ENCODE results near the gene TAOK1.

TAOK1 gene

GRCh38 chr17:29594519-29595090 lies 204.4 kb downstream of the TAOK1 start:
- Histone ChIP-seq H3K27me3 (no peaks in the 10 kb centered on the region), H3K4me3 (ENCODE audit: low read depth, low read length) (peak overlapping the region; percentile 71), H3K36me3 (no peaks in the 10 kb centered on the region), H3K4me1 (peaks cover 21% of the 10 kb centered on the region), H3K9me3 (no peaks in the 10 kb centered on the region)
- TF ChIP-seq, protein P1, sequence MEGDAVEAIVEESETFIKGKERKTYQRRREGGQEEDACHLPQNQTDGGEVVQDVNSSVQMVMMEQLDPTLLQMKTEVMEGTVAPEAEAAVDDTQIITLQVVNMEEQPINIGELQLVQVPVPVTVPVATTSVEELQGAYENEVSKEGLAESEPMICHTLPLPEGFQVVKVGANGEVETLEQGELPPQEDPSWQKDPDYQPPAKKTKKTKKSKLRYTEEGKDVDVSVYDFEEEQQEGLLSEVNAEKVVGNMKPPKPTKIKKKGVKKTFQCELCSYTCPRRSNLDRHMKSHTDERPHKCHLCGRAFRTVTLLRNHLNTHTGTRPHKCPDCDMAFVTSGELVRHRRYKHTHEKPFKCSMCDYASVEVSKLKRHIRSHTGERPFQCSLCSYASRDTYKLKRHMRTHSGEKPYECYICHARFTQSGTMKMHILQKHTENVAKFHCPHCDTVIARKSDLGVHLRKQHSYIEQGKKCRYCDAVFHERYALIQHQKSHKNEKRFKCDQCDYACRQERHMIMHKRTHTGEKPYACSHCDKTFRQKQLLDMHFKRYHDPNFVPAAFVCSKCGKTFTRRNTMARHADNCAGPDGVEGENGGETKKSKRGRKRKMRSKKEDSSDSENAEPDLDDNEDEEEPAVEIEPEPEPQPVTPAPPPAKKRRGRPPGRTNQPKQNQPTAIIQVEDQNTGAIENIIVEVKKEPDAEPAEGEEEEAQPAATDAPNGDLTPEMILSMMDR (IDR thresholded peaks at IDR 0.05; ENCODE audit: low read depth, low read length), result no peak
- no peak for DNase-seq

DNA sequence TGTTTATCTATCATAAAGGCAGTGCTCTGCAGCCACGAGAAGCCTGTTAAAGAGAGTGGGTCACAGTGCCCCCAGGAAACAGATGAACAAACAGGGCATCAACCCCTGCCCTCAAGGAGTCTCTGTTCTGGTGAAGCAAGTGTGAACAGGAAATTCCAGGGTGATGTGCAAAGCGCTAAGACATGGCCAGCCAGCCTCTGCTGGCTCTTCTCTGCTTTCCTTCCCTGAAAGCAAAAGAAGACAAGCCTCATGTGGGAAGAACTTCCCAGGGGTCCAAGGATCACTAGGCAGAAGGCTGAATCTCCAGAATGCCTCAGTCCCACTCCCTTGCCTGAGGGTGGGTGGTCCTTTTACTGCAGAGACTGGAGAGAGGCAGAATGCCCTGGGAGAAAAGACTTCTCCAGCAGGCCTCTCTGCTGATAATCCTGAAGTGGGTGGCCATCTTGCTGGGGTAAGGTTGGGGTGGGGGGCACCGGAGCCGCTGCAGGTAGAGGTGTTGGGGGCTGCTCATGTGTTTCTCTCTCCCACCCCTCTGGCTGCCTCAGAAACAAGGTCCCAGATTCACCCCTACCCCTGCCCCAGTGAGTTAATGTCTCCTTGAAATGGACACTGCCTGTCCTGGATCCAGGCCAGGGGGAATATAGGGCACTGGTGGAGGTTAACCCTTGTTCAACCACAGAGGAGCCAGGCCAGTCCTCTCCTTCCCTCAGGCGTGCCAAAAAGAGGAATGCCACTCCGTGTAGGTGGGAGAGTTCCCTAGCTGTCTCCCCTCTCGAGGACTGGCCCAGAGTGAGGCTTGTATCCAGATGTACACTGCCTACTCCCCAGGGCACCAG lies 205.2 kb downstream of the TAOK1 start:
- no peak for DNase-seq
- TF ChIP-seq, protein P1 (IDR thresholded peaks at IDR 0.05; ENCODE audit: low read depth, low read length), result no peak
- peaks cover 17% of the 10 kb centered on the region for H3K4me1 ChIP-seq
- H3K4me3 ChIP-seq (ENCODE audit: low read depth, low read length), result peak overlapping the region; percentile 71
- no peaks in the 10 kb centered on the region for H3K9me3 ChIP-seq
- no peaks in the 10 kb centered on the region for H3K27me3 ChIP-seq
- H3K36me3 ChIP-seq, result no peaks in the 10 kb centered on the region

DNA sequence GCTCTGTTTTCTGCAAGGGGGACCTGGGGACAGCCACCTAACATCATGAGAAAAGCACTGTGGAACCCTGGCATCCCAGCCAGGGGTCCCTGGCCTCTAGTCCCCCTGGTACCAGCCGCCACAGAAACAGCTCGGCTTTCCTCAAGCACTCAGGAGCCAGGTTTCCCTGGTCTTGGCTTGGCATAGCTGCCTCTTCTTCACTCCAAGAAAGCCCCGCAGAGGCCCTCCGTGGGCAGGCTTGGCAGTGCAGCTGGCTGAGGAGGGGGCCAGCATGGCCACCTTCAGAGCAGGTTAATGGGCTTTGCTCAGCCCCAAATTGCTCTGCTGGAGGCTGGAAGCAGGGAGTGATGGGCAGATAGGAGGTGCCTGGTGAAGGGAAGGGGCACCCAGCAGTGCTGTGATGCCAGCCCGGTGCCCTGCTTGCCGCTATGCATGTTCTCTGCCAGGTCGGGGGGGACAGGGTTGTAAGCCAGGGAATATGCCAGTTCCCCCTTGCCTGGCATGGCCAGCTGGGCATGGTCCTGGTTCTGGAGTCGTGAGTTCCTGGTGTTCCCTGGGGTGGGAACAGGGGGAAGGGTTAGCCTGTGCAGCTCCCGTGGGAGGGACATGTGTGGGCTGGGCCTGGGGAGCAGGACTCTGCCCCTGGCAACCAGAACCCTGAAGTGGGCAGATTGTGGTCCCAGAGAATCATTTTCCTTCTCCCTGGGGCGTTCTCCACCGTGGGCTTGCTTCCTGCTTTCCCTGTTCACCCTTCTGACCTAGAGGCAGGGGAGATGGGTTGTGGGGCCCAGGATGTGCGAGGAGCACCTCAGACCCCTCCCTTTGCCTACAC lies 206.0 kb downstream of the TAOK1 start:
- H3K4me3 ChIP-seq (ENCODE audit: low read depth, low read length), result no peak overlapping the region; the same call in 1 of the 2 replicates
- TF ChIP-seq, protein P1 (IDR thresholded peaks at IDR 0.05; ENCODE audit: low read depth, low read length), result no peak
- H3K4me1 ChIP-seq, result peaks cover 17% of the 10 kb centered on the region
- H3K27me3 ChIP-seq, result no peaks in the 10 kb centered on the region
- no peaks in the 10 kb centered on the region for H3K36me3 ChIP-seq
- H3K9me3 ChIP-seq, result no peaks in the 10 kb centered on the region
- no peak for DNase-seq

DNA sequence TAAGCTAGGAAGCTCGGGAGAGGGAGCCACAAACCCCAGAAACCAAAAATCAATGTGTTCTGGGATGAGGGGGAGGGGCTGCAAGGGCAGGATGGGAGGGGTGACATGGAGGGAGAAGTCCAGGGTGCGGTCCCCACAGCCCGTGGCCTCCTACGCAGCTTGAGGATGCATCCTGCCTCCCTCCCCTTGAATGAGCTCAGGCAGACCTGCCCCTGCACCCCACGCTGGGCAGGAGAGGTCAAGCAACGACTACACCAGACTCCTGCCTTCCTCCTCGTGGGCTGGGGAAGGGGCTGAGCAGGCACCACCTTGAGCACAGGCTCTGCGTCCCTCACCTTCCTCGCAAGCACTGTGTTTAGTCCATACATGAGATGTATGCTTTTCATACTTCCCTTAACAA lies 206.6 kb downstream of the TAOK1 start:
- Histone ChIP-seq H3K27me3 (no peaks in the 10 kb centered on the region), H3K36me3 (no peaks in the 10 kb centered on the region), H3K4me1 (peaks cover 17% of the 10 kb centered on the region), H3K4me3 (ENCODE audit: low read depth, low read length) (no peak overlapping the region), H3K9me3 (no peaks in the 10 kb centered on the region)
- TF ChIP-seq, protein P1 (IDR thresholded peaks at IDR 0.05; ENCODE audit: low read depth, low read length), result no peak
- DNase-seq, result no peak

GRCh38 chr17:29597361-29598172 lies 207.4 kb downstream of the TAOK1 start:
- no peaks in the 10 kb centered on the region for H3K36me3 ChIP-seq
- H3K27me3 ChIP-seq, result no peaks in the 10 kb centered on the region
- TF ChIP-seq, protein P1 (IDR thresholded peaks at IDR 0.05; ENCODE audit: low read depth, low read length), result no peak
- H3K4me1 ChIP-seq, result peaks cover 10% of the 10 kb centered on the region
- no peak overlapping the region for H3K4me3 ChIP-seq (ENCODE audit: low read depth, low read length)
- peak; percentile 67 for DNase-seq
- no peaks in the 10 kb centered on the region for H3K9me3 ChIP-seq

All from BE2C (cell line).